ENCODE data around the gene CCDC182.

CCDC182 gene

GRCh38 chr17:57726213-57726790, 18.8 kb downstream of the CCDC182 start:
- no peak for DNase-seq

- DNase-seq, result no peak
These were observed 20.4 kb downstream of the CCDC182 start for GRCh38 chr17:57724729-57725125.

GRCh38 chr17:57724026-57724728, 20.9 kb downstream of the CCDC182 start:
- DNase-seq, result no peak

GRCh38 chr17:57723427-57724025, 21.6 kb downstream of the CCDC182 start:
- no peak for DNase-seq

GRCh38 chr17:57722704-57723043, 22.4 kb downstream of the CCDC182 start:
- no peak for DNase-seq

GRCh38 chr17:57721967-57722703, 23.0 kb downstream of the CCDC182 start:
- DNase-seq, result no peak

GRCh38 chr17:57720386-57721035, 24.6 kb downstream of the CCDC182 start:
- no peak for DNase-seq

GRCh38 chr17:57718878-57719277, 26.2 kb downstream of the CCDC182 start:
- DNase-seq, result no peak

- DNase-seq, result no peak
These were observed 29.1 kb downstream of the CCDC182 start for GRCh38 chr17:57715981-57716380.

- no peak for DNase-seq
These were observed 30.4 kb downstream of the CCDC182 start for GRCh38 chr17:57714665-57715180.

- DNase-seq, result no peak
These were observed 32.0 kb downstream of the CCDC182 start for GRCh38 chr17:57713140-57713539.

GRCh38 chr17:57708410-57708809, 36.7 kb downstream of the CCDC182 start:
- DNase-seq, result no peak

- DNase-seq, result no peak
These were observed 37.2 kb downstream of the CCDC182 start for GRCh38 chr17:57707892-57708291.

GRCh38 chr17:57706761-57707160, 38.3 kb downstream of the CCDC182 start:
- no peak for DNase-seq

GRCh38 chr17:57705921-57706695, 39.0 kb downstream of the CCDC182 start:
- DNase-seq, result no peak

GRCh38 chr17:57704448-57704847, 40.7 kb downstream of the CCDC182 start:
- no peak for DNase-seq

GRCh38 chr17:57703273-57703672, 41.8 kb downstream of the CCDC182 start:
- no peak for DNase-seq

GRCh38 chr17:57701124-57701523, 44.0 kb downstream of the CCDC182 start:
- no peak for DNase-seq

GRCh38 chr17:57699751-57700219, 45.3 kb downstream of the CCDC182 start:
- no peak for DNase-seq

GRCh38 chr17:57697891-57698711, 47.0 kb downstream of the CCDC182 start:
- no peak for DNase-seq

- no peak for DNase-seq
These were observed 47.9 kb downstream of the CCDC182 start for GRCh38 chr17:57697197-57697596.
